Tibial artery (tissue), 4 donors: ENCODE results near the gene GALNT10.

ENCODE experiments used
- DNase-seq, 2 donors: peaks; one replicate each; pipeline ENCODE4 v3.0.0-alpha.2; 2019
- H3K27ac ChIP-seq, 2 donors: fragments of 200-600 bp; sonication (generic) in 1 of 2; 1 replicate in 1 of 2; 2 replicates in 1 of 2; pipeline ENCODE4 v1.5.1; 2018 to 2019; ENCODE audit warnings: mild to moderate bottlenecking in 1 of 2
- H3K27me3 ChIP-seq, 2 donors: fragments of 200-600 bp; sonication (generic) in 1 of 2; one replicate each; pipeline versions ENCODE4 v1.5.1 to v1.6.0; 2016 to 2019
- H3K36me3 ChIP-seq, 3 donors: fragments of 200-600 bp; sonication (generic) in 2 of 3; one replicate each; pipeline ENCODE4 v1.5.1; 2016 to 2019; ENCODE audit warnings: mild to moderate bottlenecking in 2 of 3
- H3K4me1 ChIP-seq, 4 donors: fragments of 200-600 bp; sonication (generic) in 2 of 4; 1 replicate in 3 of 4; 2 replicates in 1 of 4; pipeline ENCODE4 v1.5.1; 2016 to 2019
- H3K4me3 ChIP-seq, 2 donors: fragments of 200-600 bp; sonication (generic) in 1 of 2; 1 replicate in 1 of 2; 2 replicates in 1 of 2; pipeline ENCODE4 v1.5.1; 2018 to 2019; ENCODE audit warnings: mild to moderate bottlenecking in 2 of 2
- H3K9me3 ChIP-seq, 3 donors: fragments of 200-600 bp; sonication (generic) in 1 of 3; one replicate each; pipeline ENCODE4 v1.5.1; 2016 to 2019
- CTCF ChIP-seq, 2 experiments: fragments of 200-600 bp in 1 of 2; fragments of 450-650 bp in 1 of 2; IDR thresholded peaks; one replicate each; pipeline ENCODE4 v1.5.1; 2017 to 2019; ENCODE audit warnings: antibody characterized with exemption in 2 of 2, mild to moderate bottlenecking in 1 of 2, moderate library complexity in 1 of 2
- intact Hi-C: fragments of 100-400 bp; cut with DNase I; formaldehyde crosslinking; loops from one replicate; pipeline ENCODE4 v1.15.0; 2023; ENCODE audit warnings: low total_unique reads

GALNT10 gene

GRCh38 chr5:154444556-154445421, 254.3 kb downstream of the GALNT10 start:
- Histone ChIP-seq H3K4me3 (peak overlapping the region; percentile 89 to 98), H3K4me1 (peaks cover 0 to 38% (median 28%) of the 10 kb centered on the region in 4 donors), H3K27ac (peak overlapping the region; percentile 86 to 91), H3K36me3 (peaks cover 0 to 28% (median 10%) of the 10 kb centered on the region in 3 donors), H3K27me3 (no peaks in the 10 kb centered on the region), H3K9me3 (no peaks in the 10 kb centered on the region)
- TF ChIP-seq CTCF (IDR thresholded peaks at IDR 0.05) = no peak
- DNase-seq = peak in 1 of 2 donors; percentile 68
- intact Hi-C loops = no loop called here

DNA sequence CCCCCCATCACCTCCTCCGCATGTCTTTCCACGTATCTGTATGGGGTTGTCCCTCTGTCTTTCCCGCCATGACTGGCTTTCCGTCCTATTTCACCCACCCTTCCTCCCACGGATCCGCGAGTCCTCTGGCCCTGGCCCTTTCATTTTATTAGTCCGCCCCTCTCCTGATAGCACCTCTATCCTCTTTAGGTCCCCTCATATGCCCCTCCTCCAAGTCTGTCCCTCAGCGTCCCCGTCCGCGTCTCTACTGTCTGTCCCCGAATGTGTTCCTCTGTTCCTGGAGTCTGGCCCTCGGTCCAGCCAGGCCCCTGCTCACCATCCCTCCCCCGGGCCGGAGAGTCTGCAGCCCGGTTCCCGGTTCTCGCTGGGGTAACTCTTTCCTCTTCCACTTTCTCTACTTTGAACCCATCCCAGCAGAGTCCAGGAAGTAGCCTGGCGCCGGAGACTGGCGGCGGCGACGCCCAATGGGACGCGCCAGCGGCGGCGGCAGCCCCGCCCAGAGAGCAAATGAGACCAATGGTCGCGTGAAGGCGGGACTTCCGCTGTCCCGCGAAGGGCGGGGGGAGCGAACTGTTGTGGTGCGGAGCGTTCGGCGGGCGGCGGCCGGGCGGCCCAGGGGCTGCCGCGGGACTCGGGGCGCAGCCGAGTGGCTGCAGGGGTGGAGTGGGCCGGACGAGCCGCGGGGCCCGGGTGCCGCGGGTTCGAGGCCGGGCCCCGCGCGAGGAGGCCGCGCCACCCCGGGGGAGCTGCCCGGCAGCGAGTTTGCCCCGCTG, 255.1 kb downstream of the GALNT10 start, which contains the start of gene SAP30L:
Gene SAP30L, plus strand, starts transcription at position 576 of the 773 bp plus-strand sequence. CDS start 608 bp downstream, outside the sequence.
- peak; percentile 96 to 98 for DNase-seq
- no peak for TF ChIP-seq CTCF (IDR thresholded peaks at IDR 0.05)
- peak within 1 kb of the TSS; percentile 89 to 98 for H3K4me3 ChIP-seq
- intact Hi-C loops = no loop called here
- H3K27me3 ChIP-seq = no peaks in the 10 kb centered on the region
- no peaks in the 10 kb centered on the region for H3K9me3 ChIP-seq
- peak within 1 kb of the TSS; percentile 86 to 91 for H3K27ac ChIP-seq
- peaks cover 0 to 38% (median 29%) of the 10 kb centered on the region in 4 donors for H3K4me1 ChIP-seq
- peaks cover under 1 to 21% (median 10%) of the 10 kb centered on the region in 3 donors for H3K36me3 ChIP-seq

DNA sequence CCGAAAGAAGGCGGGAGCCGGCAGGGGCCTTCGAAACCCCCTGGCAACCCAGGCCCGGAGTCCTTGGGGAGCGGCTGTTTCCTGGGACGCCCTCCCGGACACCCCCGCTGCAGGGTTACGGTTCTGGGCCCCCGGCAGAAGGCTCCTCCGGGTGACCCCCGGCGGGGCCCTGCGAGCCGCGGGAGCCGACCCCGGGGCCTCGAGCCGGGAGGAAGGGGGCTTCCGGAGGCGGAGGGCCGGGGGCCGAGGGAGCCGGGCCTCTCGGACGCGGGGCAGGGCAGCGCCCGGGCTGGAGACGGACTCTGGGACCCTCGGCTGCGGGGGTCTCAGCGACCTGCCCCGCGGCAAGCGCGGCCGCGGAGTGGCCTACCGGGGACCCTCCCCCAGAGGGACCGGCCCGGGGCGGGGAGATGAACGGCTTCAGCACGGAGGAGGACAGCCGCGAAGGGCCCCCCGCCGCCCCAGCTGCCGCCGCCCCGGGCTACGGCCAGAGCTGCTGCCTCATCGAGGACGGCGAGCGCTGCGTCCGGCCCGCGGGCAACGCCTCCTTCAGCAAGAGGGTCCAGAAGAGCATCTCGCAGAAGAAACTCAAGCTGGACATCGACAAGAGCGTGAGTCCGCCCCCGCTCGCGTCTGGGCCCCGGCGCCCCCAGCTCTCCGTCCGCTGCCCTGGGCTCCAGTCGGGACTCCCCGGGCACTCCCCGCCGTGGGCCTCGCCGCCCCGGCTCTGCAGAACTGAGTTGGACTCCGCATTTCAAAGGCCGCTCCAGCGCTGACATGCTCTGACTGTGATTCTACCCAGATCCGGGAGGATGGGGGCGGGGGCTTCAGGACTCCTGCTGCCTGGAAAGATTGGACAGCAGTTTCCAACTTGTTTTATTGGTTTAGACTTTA, 255.9 kb downstream of the GALNT10 start:
- intact Hi-C loops = no loop called here
- peaks cover 9 to 21% (median 11%) of the 10 kb centered on the region in 3 donors for H3K36me3 ChIP-seq
- peaks cover 0 to 38% (median 29%) of the 10 kb centered on the region in 4 donors for H3K4me1 ChIP-seq
- H3K4me3 ChIP-seq = peak overlapping the region; percentile 89 to 98
- H3K9me3 ChIP-seq = no peaks in the 10 kb centered on the region
- peak; percentile 71 to 75 for DNase-seq
- TF ChIP-seq CTCF (IDR thresholded peaks at IDR 0.05) = no peak
- no peaks in the 10 kb centered on the region for H3K27me3 ChIP-seq
- peak overlapping the region; percentile 86 to 91 for H3K27ac ChIP-seq

DNA sequence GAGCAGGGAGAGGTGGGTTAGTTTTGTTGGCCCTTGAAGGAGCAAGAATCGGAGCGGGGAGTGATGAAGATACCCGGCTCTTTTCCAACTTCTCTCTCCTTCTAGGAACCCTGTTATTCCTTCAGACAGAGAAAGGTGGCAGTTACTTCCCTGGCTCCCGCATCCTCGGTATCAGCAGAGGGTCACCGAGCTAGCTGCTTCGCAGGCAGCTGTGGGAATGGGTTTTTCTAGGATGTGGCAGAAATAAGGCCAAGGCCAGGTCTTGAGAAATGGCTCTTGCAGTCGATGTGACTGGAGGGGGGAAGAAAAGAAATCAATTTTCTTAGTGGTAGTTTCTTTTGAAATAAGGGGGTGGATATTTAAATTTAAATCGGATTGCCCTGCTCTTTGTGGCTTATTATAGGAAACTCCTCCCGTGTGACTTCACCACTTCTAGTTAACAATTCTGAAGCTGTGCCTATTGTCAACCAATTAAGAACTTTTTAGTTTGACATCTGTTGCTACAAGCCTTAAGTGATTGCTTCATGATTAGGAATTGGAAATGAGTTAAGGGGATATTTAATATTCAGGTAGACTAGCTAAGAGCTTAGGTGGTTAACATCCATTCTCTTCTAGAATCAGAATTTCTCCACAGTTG, 256.7 kb downstream of the GALNT10 start:
- Histone ChIP-seq H3K27me3 (no peaks in the 10 kb centered on the region), H3K4me1 (peaks cover 0 to 38% (median 29%) of the 10 kb centered on the region in 4 donors), H3K36me3 (peaks cover 17 to 21% (median 17%) of the 10 kb centered on the region in 3 donors), H3K4me3 (peak overlapping the region; percentile 89 to 98), H3K9me3 (no peaks in the 10 kb centered on the region), H3K27ac (peak overlapping the region; percentile 86 to 91)
- TF ChIP-seq CTCF (IDR thresholded peaks at IDR 0.05) = no peak
- no peak for DNase-seq
- intact Hi-C loops = no loop called here
